GM19328 (cell line): ENCODE data around the gene OR8J3.
"Not testable (repeated sequence)": the region's sequence is repeated elsewhere in the genome, so short reads cannot be mapped to it uniquely, and the experiment has no call there.

Experiments used
- ATAC-seq: cut with Tn5 transposase; IDR thresholded peaks from one replicate; pipeline ENCODE4 v1.9.1; 2021; ENCODE audit warnings: mild to moderate bottlenecking, moderate library complexity; ENCODE audit not compliant: unreplicated experiment

Gene OR8J3

GRCh38 chr11:56140151-56140661 is at the start of gene OR8J3:
TSS of gene OR8J3 (minus strand) at chr11:56140201. CDS start at chr11:56137718, 2,483 bp downstream.
- no peak for ATAC-seq

- no peak for ATAC-seq
Measured at GRCh38 chr11:56188602-56189001, 48.6 kb upstream of the OR8J3 start.

GRCh38 chr11:56183459-56183858 is 43.5 kb upstream of the OR8J3 start:
- ATAC-seq = no peak

GRCh38 chr11:56176318-56176717 is 36.3 kb upstream of the OR8J3 start, which contains the start of gene OR5J2:
TSS of gene OR5J2 (plus strand) at chr11:56176618. CDS start at chr11:56176618, 0 bp downstream.
- ATAC-seq = no peak

GRCh38 chr11:56172256-56172830 is 32.3 kb upstream of the OR8J3 start:
- no peak for ATAC-seq

GRCh38 chr11:56163804-56164203 is 23.8 kb upstream of the OR8J3 start:
- no peak for ATAC-seq

- no peak for ATAC-seq
Measured at GRCh38 chr11:56160217-56160616, 20.2 kb upstream of the OR8J3 start, which contains the start of gene OR8K5. TSS of gene OR8K5 (minus strand) at chr11:56160317. CDS start at chr11:56160317, 0 bp downstream.

GRCh38 chr11:56152333-56152732 is 12.3 kb upstream of the OR8J3 start:
- ATAC-seq = no peak

GRCh38 chr11:56151376-56151775 is 11.4 kb upstream of the OR8J3 start:
- ATAC-seq = no peak

GRCh38 chr11:56143681-56144080 is 3.7 kb upstream of the OR8J3 start:
- not testable (repeated sequence) for ATAC-seq

- ATAC-seq = no peak
Measured at GRCh38 chr11:56122073-56122472, 17.9 kb downstream of the OR8J3 start, which contains the start of gene OR8H3. TSS of gene OR8H3 (plus strand) at chr11:56122373. CDS start at chr11:56122373, 0 bp downstream.

GRCh38 chr11:56103210-56103737 is 36.7 kb downstream of the OR8J3 start, which contains the start of gene OR8H2:
TSS of gene OR8H2 (plus strand) at chr11:56103687. CDS start at chr11:56105043, 1,356 bp downstream.
- ATAC-seq = no peak

GRCh38 chr11:56093008-56093407 is 47.0 kb downstream of the OR8J3 start, which contains the start of gene OR8I2:
TSS of gene OR8I2 (plus strand) at chr11:56093308. CDS start at chr11:56093308, 0 bp downstream.
- ATAC-seq = no peak

- no peak for ATAC-seq
Measured at GRCh38 chr11:56089697-56090096, 50.3 kb downstream of the OR8J3 start.
